Measurements from ENCODE around the gene ASPSCR1.

ASPSCR1 gene, protein sequence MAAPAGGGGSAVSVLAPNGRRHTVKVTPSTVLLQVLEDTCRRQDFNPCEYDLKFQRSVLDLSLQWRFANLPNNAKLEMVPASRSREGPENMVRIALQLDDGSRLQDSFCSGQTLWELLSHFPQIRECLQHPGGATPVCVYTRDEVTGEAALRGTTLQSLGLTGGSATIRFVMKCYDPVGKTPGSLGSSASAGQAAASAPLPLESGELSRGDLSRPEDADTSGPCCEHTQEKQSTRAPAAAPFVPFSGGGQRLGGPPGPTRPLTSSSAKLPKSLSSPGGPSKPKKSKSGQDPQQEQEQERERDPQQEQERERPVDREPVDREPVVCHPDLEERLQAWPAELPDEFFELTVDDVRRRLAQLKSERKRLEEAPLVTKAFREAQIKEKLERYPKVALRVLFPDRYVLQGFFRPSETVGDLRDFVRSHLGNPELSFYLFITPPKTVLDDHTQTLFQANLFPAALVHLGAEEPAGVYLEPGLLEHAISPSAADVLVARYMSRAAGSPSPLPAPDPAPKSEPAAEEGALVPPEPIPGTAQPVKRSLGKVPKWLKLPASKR

DNA sequence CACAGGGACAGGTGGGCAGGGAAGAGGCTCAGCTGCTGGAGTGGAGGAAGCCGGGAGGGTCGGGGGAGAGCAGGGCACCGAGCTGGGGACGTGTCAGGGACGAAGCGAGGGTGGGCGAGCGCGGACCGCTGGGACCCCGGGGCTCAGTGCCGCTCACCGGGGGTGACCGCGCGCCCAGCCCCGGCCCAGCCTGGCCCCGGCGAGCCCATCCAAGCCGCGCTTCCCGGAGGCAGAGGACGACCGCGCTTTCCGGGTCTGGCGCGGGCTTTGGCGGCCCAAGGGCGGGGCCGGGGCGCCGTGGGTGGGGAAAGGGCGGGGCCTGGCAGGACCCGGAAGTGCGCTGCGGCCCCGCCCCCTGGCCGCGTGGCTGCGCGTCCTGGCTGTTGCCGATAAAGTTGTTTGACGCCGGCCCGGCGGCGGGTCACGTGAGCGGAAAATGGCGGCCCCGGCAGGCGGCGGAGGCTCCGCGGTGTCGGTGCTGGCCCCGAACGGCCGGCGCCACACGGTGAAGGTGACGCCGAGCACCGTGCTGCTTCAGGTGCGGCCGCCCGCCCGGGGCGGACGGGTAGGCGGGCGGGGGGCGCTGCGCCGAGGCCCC is at the start of gene ASPSCR1:
TSS of gene ASPSCR1 (plus strand) at position 419 of the 598 bp plus-strand sequence. CDS start at position 437, 18 bp downstream.
- DNase-seq, result peak; percentile 80 to 96 (median 86)

DNA sequence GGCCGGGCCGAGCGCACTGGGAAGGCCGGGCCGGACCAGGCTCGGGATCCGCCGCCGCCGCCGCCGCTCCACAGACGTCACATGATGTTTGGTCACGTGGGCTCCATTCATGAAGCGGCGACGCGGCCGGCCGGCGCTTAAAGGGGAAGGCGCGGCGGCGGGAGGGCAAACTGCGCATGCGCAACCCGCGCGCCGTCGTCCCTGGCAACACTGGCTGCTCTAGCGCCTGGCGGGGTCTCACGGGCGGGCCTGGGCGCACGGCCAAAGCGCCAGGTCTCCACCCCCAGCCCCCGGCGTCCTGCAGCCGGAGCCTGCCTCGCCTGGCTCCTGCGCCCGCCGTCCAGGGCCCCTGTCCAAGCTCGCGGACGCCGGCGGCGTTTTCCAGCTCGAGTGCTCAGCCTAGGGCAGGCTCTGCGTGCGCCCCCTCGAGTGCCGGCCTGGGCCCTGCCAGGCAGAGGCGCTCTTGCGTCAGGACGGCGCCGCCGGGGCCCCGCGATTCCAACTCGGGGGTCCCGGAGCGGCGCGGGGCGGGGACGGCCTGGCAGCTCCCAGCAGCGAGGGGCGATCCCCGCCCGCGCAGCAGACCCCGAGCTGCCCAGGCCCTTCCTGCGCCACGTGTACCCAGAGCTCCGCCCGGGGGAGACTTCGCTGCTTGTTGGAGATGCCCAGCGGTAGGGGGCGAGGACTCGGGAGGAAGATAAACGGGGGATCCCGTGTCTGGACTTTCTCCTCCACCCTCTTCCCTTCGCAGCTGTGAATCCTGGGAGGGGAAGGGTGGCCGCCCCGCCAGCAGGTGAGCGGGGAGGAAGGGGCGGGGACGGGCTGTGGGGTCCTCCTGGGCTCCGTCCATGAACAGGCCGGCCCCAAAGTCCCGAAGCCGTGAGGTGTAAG is 49.5 kb upstream of the ASPSCR1 start, which contains the start of gene MAFG:
TSS of gene MAFG (minus strand) at position 83 of the 891 bp plus-strand sequence. CDS start 4,550 bp downstream, outside the sequence.
- DNase-seq, result peak; percentile 75 to 89 (median 85)

DNA sequence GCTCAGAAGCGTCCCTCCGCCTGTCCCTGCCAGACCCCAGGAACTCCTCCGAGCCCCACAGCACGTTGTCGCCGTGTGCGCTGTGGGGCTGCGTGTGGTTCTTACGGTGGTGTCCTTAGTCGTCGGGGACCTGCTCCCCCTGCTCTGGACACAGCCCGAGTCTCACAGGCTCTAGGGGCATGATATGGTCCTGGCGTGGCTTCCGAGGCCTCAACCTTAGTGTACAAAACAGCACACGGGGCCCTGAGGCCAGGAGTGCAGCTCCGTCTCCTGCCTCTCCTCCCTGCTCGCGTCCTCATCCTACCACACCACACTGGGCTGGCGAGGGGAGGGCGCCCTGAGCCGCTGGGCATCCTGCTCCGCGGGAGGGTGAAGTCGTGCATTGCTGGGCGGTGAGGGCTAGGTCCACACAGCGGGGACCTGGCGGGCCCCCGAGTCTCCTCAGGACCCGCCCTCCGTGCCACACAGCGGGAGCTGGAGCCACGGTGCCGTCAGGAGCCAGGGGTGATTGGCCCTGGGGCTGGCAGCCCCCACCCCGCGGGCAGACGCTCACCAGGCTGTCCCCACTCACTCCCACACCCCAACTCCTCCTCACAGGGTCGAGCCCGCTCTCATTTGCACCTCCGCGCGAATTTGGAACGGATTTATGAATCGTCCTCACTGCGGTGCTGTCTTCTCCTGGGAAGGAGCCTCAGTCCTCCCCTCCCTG is 48.7 kb upstream of the ASPSCR1 start:
- DNase-seq, result peak in 1 of 6 experiments; percentile 31

DNA sequence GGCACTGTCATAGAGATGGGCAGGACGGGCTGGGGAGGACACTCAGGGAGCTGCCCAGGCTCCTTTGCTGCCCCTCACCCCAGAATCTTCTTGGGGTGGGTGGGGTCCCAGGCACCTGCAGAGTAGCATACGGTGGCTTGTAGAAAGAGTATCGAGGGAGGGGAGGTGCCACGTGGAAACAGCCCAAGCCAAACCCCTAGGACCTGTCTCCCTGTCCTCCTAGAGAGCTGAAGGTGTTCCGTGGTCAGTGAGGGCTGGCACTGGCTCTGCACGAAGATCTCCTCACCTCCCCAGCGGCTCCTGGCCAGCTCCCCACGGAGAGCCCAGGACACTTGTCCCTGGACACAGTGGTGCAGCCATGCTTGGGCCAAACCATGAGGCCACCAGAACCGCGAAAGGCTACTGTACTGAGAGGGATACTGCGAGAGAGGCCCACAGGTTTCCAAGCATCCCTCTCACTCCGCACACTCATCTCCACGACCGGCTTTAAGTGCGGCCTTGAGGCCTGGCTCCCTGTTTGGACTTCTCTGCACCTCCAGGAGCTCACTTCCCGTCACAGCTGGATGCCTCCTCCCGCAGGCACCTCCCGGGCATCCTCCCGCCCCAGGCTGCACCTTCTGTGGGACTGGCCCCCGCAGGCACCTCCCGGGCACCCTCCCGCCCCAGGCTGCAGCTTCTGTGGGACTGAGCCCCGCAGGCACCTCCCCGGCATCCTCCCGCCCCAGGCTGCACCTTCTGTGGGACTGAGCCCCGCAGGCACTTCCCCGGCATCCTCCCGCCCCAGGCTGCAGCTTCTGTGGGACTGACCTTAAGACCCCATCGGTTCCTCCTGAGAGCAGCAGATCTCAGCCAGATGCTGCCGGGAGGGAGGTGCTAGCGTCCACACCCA is 47.9 kb upstream of the ASPSCR1 start:
- no peak for DNase-seq

DNA sequence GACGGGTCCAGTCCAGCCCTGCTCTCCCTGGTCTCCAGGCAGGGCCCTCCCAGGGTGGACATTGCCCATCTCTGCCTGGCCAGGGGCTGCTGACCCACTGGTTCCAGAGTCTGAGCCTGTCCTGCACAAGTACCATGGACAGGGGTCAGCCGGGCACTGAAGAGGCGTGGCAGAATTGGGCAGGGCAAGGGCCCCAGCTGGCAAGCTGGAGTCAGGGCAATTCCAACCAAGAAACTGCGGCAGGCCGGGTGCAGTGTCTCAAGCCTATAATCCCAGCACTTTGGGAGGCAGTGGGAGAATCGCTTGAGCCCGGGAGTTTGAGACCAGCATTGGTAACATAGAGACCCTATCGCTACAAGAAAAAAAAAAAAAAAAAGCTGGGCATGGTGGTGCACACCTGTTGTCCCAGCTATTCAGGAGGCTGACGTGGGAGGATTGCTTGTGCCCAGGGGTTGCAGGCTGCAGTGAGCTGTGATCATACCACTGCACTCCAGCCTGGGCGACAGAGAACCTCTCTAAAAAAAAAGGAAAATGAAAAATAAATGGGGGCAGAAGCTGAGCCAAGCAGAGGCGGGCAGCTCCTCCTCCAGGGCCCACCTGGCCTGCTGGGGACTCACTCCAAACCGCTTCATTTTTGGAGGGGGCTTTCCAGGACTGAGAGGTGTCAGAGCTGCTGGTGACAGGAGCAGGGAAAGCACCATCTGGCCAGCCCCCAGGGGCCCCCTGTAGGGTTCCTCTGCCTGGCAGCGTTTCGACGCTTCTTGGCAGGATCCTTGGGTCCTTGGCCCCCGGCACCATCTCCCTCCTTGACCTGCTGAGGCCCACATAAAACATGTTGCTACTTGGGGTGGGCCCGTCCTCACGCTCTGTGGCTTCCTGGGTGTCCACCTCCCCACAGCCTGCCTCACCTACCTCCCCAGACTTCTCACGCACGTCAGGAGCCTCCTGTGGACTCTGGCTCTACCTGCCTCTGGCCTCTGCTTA is 47.0 kb upstream of the ASPSCR1 start:
- DNase-seq, result no peak

DNA sequence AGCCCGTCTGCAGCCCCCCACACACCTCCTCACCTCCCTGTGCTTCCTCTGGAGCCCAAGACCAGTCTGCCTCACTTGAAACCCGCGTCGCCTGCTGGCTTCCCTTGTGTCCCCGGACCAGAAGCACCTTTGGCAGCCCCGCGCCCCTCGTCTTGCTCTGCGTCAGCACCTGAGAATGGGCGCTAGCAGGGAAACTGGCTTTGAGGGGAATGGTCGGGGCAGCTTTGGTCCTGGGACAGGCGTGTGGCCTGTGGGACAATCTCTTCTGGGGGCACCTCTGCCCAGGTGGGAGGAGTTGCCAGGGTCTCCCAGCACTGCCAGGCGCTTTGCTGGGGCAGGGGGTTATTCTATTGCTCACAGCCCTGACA is 46.3 kb upstream of the ASPSCR1 start:
- no peak for DNase-seq

DNA sequence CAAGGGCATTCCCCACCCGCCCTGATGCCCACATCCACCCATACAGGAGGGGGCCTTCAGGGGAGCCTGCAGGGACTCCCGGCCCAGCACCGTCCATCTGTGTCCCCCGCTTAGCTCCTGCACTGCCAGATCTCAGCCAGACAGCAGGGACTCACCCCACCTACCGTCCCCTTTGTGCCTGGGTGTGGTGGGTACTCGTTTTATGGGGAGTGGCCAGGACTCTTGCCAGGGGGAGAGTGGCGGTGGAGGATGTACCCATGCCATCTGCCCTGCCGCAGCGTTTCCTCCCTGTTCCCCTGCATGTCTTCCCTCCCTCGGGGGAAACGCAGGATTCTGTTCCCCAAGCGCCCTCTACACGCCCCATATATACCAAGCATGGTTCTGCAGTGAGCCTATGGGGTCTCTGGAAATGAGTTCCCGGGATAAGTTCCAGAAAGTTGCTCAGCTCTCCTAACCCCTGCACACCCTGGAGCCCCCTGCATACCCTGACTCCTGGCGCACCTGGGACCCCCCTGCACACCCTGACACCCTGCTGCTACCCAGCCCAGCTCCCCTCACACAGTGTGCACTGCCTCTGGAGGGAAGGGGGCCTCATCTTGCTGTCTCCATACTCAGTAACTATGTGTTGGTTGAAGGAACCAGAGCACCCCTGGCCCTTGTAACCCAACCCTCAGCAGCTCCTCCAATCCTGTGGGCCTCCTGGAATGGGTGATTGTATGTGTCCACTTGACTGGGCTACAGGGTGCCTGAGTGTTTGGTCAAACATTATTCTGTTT is 45.7 kb upstream of the ASPSCR1 start:
- no peak for DNase-seq

DNA sequence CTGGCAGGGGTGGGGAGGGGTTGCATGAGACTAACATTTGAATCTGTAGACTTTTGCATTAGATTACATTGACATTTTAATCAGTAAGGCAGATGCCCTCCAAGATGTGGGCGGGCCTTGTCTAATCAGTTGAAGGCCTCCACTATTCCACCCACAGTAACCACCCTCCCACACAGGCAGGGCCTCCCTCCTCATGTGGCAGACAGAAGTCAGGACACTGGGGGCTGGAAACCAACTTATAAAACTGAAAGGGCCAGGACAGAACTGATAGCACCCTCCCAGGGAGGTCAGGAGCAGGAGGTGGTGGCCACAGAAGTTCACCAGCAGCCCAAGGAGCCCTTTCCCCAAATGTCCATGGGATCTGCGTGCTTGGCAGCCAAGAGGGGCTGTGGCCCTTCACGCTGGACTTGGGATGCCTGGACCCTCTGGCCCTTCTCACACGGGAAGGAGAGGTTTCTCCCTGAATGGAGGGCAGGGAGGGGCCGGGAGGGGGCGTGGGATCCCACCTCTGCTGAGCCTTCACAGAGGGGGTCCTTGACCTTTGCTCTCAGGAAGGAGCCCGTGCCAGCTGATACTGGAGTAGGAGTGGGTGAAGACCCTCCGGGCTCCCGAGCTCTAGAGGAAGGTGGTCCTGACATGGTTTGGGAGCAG is 45.0 kb upstream of the ASPSCR1 start:
- no peak for DNase-seq

DNA sequence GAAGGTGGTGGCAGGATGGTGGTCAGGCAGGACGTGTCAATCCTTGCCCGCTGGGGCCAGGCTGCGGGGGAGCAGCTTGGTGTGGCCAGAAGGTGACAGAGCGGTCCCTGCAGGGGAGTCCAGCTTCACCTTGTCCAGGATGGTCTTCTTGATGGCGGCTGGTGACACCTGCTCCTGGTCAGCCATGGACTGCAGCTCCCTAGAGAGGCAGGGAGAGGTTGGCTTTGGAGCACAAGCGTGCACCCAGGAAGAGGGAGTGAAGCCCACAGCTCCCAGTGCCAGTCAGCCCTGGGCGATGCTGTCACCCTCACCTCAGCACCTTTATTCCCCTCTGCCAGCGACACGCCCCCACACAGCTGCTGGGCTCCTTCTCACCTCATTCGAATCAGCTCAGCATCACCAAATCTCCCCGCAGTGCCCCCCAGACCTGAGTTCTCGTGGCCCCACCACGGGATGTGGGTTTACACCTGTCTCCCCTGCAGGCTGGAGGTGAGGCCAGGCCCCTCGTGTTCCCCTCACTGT is 44.2 kb upstream of the ASPSCR1 start:
- DNase-seq, result no peak

DNA sequence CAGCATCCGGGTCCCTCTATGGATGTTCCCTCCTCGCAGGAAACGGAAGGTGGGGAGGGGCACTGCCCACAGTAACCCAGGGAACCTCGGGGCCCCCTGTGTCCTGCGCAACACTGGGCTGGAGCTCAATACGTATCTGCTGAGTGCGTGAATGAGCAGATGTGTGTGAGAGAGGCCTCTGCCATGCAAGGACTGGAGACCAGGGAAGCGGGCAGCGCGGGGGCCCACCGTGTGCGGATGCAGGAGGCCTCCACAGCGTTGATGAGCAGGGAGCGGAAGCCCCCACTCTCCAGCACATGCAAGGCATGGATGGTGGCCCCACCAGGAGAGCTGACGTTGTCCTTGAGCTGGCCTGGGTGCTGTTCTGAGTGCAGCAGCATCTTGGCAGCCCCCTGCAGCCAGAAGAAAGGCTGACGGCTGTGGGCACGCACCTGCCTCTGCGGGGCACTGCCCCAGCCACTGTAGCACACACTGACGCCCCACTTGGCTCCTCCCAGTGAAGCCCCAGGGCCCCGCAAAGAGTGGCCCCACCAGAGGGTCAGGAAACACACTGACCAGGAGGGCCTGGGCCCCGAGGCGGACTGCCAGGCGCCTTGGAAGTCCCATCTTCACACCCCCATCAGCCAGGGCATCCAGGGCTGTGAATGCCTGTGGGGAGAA is 43.2 kb upstream of the ASPSCR1 start:
- DNase-seq, result no peak

DNA sequence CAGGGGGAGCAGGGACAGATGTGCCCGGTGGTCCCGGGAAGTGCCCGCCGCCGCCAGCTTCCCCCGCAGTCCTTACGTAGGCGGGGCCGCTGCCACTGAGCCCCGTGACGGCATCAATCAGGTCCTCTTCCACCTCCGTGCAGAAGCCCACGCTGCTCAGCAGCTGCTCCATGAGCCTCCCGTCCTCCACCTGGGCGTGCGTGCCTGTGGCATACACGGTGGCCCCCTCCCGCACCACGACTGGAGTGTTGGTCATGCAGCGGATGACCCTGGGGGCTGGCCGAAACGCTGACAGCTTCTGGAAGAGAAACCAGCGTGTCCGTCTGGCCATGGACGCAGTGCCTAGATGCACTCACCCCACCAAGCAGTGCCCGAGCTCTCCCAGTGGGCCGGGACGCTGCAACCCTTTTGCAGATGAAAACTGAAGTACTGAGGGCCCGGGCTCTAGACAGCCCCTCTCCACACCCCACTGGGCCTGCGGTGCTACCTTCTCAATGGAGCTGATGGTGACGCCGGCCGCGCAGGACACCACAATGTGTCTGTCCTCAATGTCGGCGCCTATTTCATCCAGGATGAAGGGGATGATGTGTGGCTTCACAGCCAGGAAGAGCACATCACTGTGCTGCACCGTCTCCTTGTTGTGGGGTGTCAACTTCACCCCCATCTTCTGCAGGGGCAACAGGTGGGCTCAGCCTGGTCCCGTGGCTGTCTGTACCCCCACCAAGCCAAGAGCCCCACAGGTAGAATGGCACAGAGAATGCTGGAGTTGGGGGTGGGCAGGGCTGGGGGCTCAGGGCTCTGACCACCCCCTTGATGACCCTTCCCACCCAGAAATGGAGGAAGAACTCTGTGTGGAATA is 42.4 kb upstream of the ASPSCR1 start:
- DNase-seq, result no peak

DNA sequence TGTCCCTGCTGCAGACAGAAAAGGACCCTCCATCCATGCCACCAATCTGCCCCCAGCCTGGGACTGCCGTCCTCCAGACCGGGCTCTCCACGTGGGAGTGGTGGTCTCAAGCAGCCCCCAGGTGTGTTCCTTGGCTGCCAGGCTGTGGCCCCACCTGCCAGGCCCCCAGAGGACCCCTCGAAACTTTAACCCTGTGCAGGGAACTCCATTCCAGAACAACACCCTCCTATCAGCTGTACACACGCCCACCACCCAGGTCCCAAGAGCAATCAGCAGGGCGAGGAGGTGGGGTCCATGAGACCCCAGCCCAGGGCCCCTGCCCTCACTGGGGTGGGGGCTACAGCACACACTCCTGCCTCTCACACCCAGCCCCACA is 41.7 kb upstream of the ASPSCR1 start:
- no peak for DNase-seq

DNA sequence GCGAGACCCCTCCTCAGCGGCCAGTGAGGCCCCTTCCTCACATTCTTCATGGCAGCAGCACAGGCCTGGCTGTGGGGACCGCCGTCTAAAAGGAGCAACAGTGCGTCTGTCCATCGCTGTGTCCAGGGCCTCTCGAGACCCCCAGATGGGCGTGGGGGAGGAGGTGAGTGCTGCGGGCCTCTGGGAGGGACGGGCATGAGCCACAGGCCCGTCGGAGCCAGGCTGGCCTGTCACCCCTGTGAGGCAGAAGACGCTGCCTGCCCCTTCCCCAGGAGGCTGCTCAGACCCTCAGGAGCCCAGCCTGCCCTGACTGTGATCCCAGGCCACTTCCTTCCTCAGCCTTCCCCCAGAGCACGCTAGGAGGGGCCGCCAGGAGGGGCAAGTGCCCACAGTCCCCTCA is 38.2 kb upstream of the ASPSCR1 start:
- DNase-seq, result no peak

DNA sequence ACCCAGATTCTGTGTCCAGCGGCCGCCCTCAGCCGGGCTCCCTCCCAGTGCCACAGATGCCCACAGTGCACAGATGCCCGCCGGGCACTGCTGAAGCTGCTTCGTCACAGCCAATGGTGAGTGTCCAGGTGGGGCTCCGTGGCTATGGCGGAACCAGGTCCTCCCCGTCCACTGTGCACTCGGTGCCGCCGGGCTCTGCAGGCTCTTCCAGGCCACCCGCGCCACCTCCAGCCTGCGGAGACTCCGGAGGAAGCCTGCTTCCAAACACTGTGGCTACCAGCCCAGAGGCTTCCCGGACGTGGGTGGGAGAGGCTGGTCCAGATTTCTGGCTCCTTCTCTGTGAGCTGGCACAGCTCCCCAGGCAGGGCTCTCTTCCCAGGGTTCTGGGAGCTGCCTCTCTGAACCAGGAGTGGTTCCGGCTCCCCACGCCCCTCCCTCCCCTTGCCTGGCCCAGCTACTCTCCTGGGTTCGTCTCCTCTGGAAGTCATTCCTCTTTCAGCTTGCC is 37.5 kb upstream of the ASPSCR1 start:
- no peak for DNase-seq

DNA sequence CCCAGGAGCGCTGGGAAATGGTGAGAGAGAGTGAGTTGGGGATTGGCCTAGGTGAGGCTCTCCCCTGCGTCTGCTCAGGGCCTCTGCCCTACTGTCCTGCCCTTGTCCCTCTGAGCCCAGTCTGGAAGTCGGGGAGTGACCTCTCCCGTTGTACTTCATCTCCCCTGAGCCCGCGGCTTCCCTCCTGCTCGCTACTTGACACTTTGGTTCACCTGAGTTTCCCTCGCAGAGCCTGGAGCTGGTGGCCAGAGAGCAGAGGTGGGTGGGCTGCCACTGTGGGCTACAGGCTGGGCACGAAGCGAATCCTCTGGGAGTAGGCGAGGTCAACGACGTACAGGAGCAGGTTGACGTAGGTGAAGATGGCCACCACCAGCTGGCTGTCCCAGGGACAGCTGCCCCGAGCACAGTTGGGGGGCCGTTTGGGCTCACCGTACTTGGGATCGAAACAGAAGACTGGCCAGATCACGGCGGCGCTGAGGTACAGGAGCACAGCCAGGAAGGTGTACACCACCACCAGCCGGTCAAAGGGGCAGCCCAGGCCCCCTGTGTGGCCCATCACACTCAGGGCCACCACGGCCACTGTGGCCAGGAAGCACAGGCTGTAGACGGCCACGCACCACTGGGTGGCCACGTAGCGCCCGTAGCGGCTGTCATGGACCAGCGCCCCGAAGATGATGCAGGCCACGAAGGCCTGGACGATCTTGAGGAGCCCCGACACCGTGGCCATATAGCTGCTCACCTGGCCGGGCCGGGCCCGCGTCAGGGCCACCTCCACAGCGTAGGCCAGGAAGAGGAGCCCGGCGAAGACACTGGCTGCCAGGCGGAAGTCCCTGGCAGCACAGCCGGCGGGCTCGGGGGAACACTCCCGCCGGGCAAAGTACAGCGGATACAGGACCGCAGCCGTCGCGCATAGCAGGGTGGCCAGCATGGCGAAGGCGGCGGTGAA is 36.6 kb upstream of the ASPSCR1 start:
- DNase-seq, result no peak

Data from stimulated activated naive CD4-positive, alpha-beta T cell (primary cell).